OCI-LY3 (cell line): ENCODE data around the gene PDE9A.

Experiments
- H2AFZ ChIP-seq: fragments of 200-600, 300-600 bp; shearing (Covaris generic); 2 replicates; pipeline ENCODE4 v1.6.0; 2014; ENCODE audit warnings: antibody characterized with exemption, low read depth, low read length
- H3K27ac ChIP-seq: fragments of 200-600, 300-600 bp; sonication (generic); 2 replicates; pipeline ENCODE4 v1.5.1; 2014; ENCODE audit warnings: mild to moderate bottlenecking, low read length, moderate library complexity, mixed read lengths
- H3K27me3 ChIP-seq: fragments of 200-600, 300-600 bp; sonication (generic); 2 replicates; pipeline ENCODE4 v1.6.1; 2014; ENCODE audit warnings: low read depth, low read length, mixed read lengths
- H3K36me3 ChIP-seq: fragments of 200-600, 300-600 bp; sonication (generic); replicated peaks from 2 replicates; pipeline ENCODE3; 2014; ENCODE audit warnings: low read depth, low read length, mixed read lengths
- H3K4me1 ChIP-seq: fragments of 300-600, 200-600 bp; sonication (generic); 2 replicates; pipeline ENCODE4 v1.6.1; 2014; ENCODE audit warnings: low read length, mixed read lengths
- H3K4me2 ChIP-seq: fragments of 200-600, 300-600 bp; sonication (generic); 2 replicates; pipeline ENCODE4 v1.6.1; 2014; ENCODE audit warnings: low read length, mixed read lengths
- H3K4me3 ChIP-seq: fragments of 300-600, 200-600 bp; sonication (generic); 2 replicates; pipeline ENCODE4 v1.5.1; 2014; ENCODE audit warnings: antibody characterized with exemption, mild to moderate bottlenecking, low read length, moderate library complexity
- H3K79me2 ChIP-seq: fragments of 300-600, 200-600 bp; shearing (Covaris generic); 2 replicates; pipeline ENCODE4 v1.6.1; 2014; ENCODE audit warnings: mild to moderate bottlenecking, low read length, mixed read lengths
- H3K9ac ChIP-seq: fragments of 300-600, 200-600 bp; shearing (Covaris generic); 2 replicates; pipeline ENCODE4 v1.6.0; 2014; ENCODE audit warnings: mild to moderate bottlenecking, low read length, moderate library complexity
- H3K9me3 ChIP-seq: fragments of 200-600, 300-600 bp; shearing (Covaris generic); 2 replicates; pipeline ENCODE4 v1.6.1; 2014; ENCODE audit warnings: low read length, mixed read lengths; ENCODE audit not compliant: insufficient read depth
- H4K20me1 ChIP-seq: fragments of 200-600, 300-600 bp; sonication (generic); 2 replicates; pipeline ENCODE4 v1.6.1; 2016; ENCODE audit warnings: low read length, mixed read lengths; ENCODE audit not compliant: insufficient read depth
- CTCF ChIP-seq: fragments of 200-600, 300-600 bp; sonication (generic); IDR thresholded peaks from 2 replicates; pipeline ENCODE4 v1.5.1; 2014; ENCODE audit warnings: antibody characterized with exemption, low read length, low read depth
- EZH2phosphoT487 ChIP-seq: fragments of 200-600 bp; shearing (Covaris generic); IDR thresholded peaks from 2 replicates; pipeline ENCODE4 v1.6.1; 2018; ENCODE audit warnings: antibody characterized with exemption, mixed run types, low read depth

PDE9A gene

GRCh38 chr21:42766739-42767560 lies 113.5 kb downstream of the PDE9A start:
- 0 out of 2 replicates have a peak, but pooled peaks cover 3% of the 10 kb centered on the region for H3K27me3 ChIP-seq
- TF ChIP-seq EZH2phosphoT487 (no peak), CTCF (no peak)
- no peaks in the 10 kb centered on the region for H3K36me3 ChIP-seq

GRCh38 chr21:42767561-42767835 lies 114.1 kb downstream of the PDE9A start:
- H3K27ac ChIP-seq = no peak overlapping the region
- no peaks in the 10 kb centered on the region for H3K4me1 ChIP-seq
- no peak overlapping the region for H3K9ac ChIP-seq
- H3K4me3 ChIP-seq = no peak overlapping the region
- 0 out of 2 replicates have a peak, but pooled peaks cover 3% of the 10 kb centered on the region for H3K27me3 ChIP-seq
- TF ChIP-seq CTCF (no peak), EZH2phosphoT487 (no peak)
- no peaks in the 10 kb centered on the region for H3K79me2 ChIP-seq
- no peak overlapping the region for H3K4me2 ChIP-seq
- no peaks in the 10 kb centered on the region for H3K36me3 ChIP-seq
- no peak overlapping the region for H2AFZ ChIP-seq
- H3K9me3 ChIP-seq = no peaks in the 10 kb centered on the region
- H4K20me1 ChIP-seq = no peaks in the 10 kb centered on the region

More at GRCh38 chr21:42766739-42767560, 113.5 kb downstream of the PDE9A start:
- no peak overlapping the region for H2AFZ ChIP-seq
- H3K9me3 ChIP-seq = no peaks in the 10 kb centered on the region
- H3K79me2 ChIP-seq = no peaks in the 10 kb centered on the region
- no peak overlapping the region for H3K9ac ChIP-seq
- H3K4me2 ChIP-seq = no peak overlapping the region
- no peak overlapping the region for H3K27ac ChIP-seq
- H4K20me1 ChIP-seq = no peaks in the 10 kb centered on the region
- no peaks in the 10 kb centered on the region for H3K4me1 ChIP-seq
- H3K4me3 ChIP-seq = no peak overlapping the region

GRCh38 chr21:42768324-42769121 lies 115.1 kb downstream of the PDE9A start:
- no peaks in the 10 kb centered on the region for H3K79me2 ChIP-seq
- no peak overlapping the region for H3K4me3 ChIP-seq
- no peak overlapping the region for H3K27ac ChIP-seq
- H3K4me1 ChIP-seq = no peaks in the 10 kb centered on the region
- H3K9me3 ChIP-seq = no peaks in the 10 kb centered on the region
- no peak overlapping the region for H3K4me2 ChIP-seq
- TF ChIP-seq EZH2phosphoT487 (no peak), CTCF (no peak)
- no peaks in the 10 kb centered on the region for H3K27me3 ChIP-seq
- H2AFZ ChIP-seq = no peak overlapping the region
- H3K36me3 ChIP-seq = no peaks in the 10 kb centered on the region
- H4K20me1 ChIP-seq = no peaks in the 10 kb centered on the region
- H3K9ac ChIP-seq = no peak overlapping the region

GRCh38 chr21:42769183-42769819 lies 115.9 kb downstream of the PDE9A start:
- no peak overlapping the region for H3K4me2 ChIP-seq
- H3K27me3 ChIP-seq = no peaks in the 10 kb centered on the region
- no peak overlapping the region for H3K27ac ChIP-seq
- H3K79me2 ChIP-seq = no peaks in the 10 kb centered on the region
- H4K20me1 ChIP-seq = no peaks in the 10 kb centered on the region
- no peak overlapping the region for H3K4me3 ChIP-seq
- no peak overlapping the region for H3K9ac ChIP-seq
- no peaks in the 10 kb centered on the region for H3K4me1 ChIP-seq
- H2AFZ ChIP-seq = no peak overlapping the region
- TF ChIP-seq CTCF (no peak), EZH2phosphoT487 (no peak)
- no peaks in the 10 kb centered on the region for H3K9me3 ChIP-seq
- H3K36me3 ChIP-seq = no peaks in the 10 kb centered on the region
